Prostate gland (tissue), 2 donors: Measurements from ENCODE around the gene TUBB3.

Experiments
- CTCF ChIP-seq, 4 experiments: fragments of 200-600 bp in 2 of 4; fragments of 450-650 bp in 2 of 4; sonication (generic) in 2 of 4; IDR thresholded peaks; 1 replicate in 3 of 4; 2 replicates in 1 of 4; pipeline ENCODE4 v1.5.1; 2016 to 2019; ENCODE audit warnings: antibody characterized with exemption in 4 of 4, mild to moderate bottlenecking in 2 of 4, moderate library complexity in 2 of 4
- POLR2A ChIP-seq: fragments of 450-650 bp; IDR thresholded peaks from one replicate; pipeline ENCODE4 v1.6.1; 2016; ENCODE audit warnings: antibody characterized with exemption, mild to moderate bottlenecking

DNA sequence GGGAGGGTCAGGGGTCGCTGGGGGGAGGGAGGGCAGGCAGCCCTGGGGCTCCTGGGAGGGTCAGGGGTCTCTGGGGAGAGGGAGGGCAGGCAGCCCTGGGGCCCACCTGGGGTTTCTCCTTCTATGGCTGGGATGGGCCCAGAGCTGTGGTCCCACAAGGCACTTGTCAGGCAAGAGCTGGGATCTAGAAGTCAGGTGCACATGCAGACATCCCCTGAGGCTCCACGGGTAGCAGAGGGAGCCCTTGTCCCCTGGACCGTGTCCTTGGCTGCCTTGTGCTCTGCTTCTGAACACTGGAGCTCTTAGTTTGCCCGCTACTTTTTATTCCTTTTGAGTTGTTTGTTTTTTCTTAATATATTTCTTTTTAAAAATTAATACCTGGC, 1.8 kb downstream of the TUBB3 start:
- TF ChIP-seq POLR2A (no peak), CTCF (IDR thresholded peaks at IDR 0.05) (no peak)
